ENCODE results near the gene L3MBTL4.
"Not testable (repeated sequence)": the region's sequence is repeated elsewhere in the genome, so short reads cannot be mapped to it uniquely, and the experiment has no call there.

Gene L3MBTL4

DNA sequence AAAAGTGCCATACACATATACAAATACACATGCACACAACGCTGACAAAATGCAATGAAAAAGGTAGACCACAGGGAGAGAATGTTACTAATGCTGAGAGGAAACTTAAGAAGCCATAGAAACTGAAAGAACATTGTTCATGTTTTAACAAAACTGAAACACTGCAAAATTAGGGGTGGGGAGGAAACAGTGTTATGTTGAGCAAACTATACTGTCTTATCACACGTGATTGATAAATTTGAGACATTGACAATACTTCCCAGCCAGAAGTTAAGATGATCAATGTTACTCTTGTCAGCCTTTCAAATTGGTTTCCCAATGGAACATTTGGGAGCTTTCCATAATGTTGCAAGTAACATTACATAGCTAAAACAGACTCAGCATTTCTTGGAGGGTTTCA is 165.5 kb downstream of the L3MBTL4 start:
- DNase-seq = no peak

DNA sequence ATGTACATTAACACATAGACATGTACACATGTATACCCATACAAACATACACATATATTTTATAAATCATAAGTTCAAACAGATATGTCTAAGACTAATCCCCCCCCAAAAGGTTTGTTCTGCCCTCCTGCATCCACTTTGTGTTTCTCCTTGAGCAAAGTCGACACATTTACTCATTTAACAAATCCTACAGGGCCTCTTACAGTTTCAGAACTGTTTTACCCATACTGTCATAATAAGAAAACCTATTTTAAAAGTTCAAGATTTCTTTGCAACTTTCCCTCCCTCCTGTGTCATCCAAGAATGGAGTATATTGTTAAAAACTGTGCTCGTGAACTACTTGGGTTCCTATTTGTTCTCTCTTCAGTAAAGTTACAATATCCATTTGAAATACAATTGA is 166.7 kb downstream of the L3MBTL4 start:
- DNase-seq = no peak

DNA sequence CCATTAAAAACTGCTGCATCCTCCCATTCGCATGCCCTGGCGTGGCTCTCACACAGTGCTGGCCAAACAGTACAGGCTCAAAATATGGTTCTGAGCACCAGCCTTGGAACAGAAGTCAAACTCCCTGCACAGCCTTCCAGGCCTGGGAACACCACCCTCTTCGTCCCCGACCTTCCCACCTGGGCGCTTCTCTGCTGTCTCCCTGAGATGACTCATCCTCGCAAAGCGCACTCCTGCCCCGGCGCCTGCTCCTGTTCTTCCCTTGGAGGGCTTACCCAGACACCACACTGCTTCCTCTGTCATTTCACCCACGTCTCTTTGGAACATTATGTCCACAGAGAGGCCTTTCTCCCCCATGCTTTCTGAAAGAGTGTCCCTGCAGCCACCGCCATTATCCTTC is 172.7 kb downstream of the L3MBTL4 start:
- DNase-seq = no peak

DNA sequence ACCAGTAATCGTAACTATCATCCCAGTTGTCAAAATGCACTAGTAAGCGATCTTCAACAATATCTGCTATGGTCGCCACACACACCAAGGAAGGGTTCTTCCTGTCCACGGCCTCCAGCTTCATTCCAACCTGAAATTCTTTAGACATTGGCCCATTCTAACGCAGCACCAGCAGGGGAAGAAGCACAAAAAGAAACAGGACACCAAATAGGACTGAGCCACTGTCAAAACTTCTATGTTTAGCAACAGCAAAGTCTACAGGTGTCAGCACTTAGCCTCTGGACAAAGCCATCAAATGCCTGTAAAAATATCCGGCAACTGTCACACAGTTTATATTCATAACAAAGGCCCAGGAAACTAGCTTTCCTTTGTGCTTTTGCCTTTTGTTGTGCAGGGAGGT is 175.0 kb downstream of the L3MBTL4 start:
- no peak for DNase-seq

DNA sequence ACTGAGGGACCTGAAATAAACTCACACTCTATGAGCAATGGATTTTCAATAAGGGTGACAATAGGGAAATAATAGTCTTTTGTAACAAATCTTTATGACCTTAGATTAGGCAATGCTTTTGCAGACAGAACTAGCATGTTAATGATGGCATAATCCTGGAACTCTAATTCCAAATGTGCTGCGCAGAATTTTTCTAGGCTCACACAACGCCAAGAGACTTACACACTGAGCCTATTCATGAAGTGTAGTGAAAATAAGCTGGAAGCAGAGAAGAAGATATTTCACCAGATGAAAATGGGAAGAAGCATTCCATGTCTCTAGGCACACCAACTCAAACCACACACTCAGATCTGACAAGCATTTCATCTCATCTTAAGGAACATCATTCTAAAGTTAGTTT is 178.5 kb downstream of the L3MBTL4 start:
- no peak for DNase-seq

DNA sequence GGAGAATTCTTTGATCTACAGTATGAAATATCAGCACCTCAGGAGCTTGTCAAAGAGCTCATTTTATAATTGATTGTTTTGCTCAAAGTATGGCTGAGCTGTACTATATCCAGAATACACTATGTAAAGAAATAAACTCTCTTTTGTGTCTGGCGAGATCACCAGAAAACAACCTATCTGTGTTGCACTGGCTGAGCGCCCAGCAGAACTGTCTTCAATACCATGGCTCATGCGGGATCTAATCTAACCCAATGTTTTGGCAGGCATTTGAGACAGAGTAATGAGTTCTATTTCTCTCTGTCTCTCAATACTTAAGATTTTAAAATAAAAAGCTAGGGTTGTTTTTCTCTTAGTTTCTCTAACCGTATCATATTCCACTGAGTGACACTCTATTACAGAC is 192.4 kb downstream of the L3MBTL4 start:
- DNase-seq = no peak

DNA sequence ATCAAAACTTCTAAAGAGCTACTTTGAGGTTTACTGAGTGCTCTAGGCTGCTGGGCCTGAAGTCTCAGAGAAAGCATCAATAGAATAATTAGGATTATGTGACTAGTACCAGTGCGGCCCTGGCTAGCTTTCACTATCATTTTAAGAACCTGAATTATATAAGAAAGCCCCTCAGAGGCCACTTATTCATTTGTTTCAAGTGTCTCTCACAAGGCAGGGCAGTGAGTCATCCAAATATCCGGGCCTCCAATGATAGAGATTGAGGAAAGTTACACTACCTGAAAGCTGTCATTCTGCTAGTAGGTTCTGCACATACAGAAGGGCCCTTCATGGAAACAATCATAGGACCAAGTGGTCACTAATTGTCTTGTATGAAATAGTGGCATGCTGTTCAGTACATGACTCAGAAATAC is 193.1 kb downstream of the L3MBTL4 start:
- no peak for DNase-seq

DNA sequence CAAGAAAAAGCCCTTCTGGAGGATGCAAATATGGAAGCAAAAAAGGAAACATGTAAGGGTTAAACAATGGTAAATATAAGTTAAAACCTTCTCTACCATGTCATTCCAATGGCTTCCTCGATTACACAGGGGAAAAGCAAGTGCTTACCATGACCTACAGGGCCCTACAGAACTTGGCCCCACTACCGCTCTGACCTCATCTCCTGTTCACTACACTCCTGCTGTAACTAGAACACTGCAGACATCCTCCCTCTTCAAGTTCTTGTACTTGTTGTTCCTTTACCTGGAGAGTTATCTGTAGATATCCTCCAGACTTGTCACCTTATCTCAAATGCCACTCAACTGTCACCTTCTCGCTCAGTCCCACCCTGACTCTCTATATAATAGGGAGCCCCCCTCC is 194.6 kb downstream of the L3MBTL4 start:
- DNase-seq = no peak

DNA sequence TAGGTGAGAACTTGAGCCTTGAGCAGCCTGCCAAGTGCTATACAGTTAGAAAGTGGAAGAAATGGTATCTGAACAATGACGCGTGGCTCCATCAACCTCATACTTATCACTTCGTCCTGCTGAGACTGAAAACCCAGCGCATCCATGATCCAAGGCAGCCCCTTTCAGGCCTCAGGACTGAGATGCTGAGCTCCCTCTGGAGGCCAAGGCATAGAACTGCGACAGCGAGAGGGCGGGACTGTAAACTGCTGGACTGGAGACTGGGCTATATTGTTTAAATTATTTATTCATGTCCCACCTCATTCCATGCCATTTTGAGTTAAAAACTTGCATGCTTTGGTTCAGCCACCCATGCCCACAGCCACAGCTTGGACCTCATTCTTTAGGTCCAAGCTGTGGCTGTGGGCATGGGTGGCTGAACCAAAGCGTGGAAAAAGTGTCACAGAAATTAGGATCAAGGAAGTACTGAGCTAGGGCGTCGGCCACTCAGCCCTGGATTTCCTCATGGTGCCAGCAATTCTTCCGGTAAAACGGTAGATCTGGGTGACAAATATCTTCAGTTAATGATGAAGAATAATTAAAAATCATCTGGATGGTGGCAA is 195.5 kb downstream of the L3MBTL4 start:
- peak; percentile 35 for DNase-seq

DNA sequence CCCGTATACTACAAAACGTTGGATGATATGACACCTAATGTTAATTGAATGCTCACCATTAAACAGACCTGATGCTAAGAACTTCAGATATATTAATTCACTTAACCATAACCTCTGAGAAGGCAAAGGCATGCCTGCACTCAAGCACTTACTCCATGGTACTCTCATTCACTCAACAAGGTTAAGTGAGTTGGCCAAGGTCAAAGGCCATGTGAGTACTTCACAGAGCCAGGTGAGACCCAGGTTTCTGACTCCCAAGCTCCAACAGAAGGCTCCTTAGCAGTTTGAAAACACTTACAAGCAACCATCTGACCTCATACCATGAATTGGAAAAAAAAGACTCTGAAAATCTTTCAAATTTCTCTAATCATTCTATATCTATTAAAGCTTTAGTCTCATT is 198.8 kb downstream of the L3MBTL4 start:
- DNase-seq = no peak

DNA sequence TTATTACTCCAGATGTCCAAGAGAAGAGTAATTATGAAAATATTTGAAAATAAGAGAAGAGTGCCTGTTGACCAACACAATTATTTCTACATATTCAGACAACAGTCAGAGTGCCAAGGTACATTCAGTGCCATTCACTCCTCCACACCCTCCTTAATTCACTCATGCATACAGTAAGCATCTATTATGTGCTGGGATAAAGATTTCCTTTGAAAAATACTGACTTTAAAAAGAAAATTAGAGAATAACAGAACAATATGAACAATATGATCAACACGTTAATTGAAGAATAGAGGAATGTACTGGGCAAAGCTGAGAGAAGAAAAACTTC is 203.6 kb downstream of the L3MBTL4 start:
- DNase-seq = no peak

DNA sequence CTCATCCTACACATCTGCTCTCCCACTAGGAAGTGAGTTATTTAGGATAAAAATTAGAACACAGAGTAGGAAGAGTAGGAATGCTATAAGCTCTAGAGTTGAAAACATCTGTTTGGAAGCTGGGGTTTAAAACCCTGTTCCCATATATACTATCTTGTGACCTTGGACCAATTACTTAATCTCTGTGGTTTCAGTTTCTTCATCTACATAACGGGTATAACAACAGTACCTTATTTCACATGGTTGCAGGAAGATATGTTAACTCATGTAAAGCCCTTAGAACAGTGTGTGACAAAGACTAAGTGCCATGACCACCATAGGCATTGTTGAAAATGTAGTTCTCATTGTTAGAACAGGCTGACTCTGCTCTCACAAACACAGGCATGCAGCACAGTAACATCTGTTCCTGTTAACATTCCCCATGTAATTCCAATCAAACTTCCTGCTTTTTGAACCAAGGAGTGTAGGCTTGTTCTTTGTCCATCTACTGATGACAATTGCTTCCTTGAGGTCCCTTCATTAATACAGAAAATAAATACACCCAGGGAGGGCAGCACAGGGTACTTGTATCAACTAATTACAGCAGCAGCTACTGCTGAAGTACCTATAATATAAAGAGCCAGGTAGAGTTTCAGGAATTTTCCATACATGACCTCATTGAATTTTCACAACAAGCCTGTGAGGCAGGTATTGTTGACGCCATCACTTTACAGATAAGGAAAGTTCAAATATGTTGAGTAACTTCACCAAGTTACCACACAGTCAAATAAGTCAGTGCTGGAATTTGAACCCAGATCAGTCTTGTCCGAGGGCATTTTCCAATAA is 204.2 kb downstream of the L3MBTL4 start:
- no peak for DNase-seq

DNA sequence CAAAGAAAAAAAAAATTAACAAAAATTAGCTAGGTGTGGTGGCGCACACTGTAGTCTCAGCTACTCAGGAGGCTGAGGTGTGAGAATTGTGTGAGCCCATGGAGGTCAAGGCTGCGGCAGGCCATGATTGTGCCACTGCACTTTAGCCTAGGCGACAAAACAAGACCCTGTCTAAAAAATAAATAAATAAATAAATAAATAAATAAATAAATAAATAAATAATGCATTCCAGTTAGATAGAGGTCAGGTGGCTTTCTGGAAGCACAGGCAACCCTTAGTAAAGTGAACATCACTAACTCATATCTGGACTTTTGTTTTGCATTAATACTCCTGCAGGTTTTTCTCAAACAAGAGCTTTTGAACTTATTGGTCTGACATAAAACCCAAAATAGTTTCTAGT is 206.8 kb downstream of the L3MBTL4 start:
- no peak for DNase-seq

DNA sequence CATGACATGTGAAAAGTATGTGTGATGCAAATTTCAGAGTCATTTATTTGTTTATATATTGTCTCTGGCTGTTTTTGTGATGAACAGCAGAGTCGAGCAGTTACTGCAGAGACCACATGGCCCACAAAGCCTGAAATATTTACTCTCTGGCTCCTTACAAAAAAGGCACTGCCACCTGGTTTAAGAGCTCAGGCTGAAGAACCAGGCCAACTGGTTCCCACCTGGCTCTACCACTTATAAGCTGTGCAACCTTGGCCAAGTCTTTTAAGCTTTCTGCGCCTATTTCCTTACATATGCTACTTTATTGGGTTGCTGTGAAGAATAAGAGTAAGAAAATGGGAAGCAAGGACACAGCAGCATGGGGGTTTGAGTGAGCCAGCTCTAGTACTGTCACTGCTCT is 207.6 kb downstream of the L3MBTL4 start:
- no peak for DNase-seq

DNA sequence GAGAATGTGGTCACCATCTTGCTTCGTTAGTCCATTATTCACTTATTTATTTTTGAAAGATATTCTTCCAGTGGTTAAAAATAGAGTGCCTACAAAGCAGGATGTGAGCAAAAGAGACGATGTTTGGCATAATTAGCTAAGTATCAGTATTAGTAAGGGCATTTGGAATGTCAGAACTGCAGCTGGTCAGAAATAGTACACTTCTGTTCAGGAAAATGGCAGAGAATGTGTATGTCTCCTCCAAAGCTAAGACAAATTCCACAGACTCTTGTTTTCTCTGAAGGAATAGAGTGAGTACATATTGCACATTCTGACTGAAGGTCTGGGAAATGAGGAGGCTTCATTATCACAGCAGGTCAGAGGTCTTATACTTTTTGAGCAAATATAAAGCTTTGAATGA is 209.0 kb downstream of the L3MBTL4 start:
- DNase-seq = no peak

DNA sequence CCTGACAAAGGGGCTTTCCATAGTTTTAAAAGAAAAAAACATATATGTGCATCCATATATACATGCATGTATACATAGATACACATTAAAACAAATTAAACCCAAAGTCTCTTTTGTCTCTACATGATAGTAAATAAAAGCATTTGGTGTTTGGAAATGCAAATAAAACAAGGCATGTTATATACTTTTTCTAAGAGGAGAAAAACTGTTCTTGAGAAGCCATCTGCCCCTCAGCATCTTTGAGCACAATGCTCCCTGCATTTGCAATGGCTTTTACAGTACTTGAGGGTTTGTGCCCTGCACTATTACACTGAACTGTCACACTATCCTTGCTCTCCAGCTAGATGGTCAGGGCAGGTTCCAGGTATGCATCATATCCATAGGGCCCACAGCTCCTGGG is 210.2 kb downstream of the L3MBTL4 start:
- DNase-seq = no peak

DNA sequence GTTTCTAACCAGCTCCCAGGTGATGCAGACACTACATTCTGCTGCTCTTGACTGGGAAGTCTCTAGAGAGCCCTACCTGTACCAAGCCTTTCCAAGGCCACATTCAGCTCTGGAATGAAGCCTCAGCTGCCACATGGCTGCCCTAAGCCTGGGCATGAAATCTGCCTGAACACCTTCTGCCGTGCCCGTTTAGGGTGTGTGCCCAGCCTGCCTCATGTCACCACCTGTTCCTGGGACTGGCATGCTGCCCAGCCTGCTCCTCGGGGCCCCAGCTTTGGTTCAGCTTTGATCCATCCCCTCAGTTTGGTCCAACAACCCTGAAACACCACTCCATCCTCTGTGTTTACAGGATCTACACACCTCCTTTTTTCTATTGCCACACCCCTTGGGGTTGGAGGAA is 210.9 kb downstream of the L3MBTL4 start:
- no peak for DNase-seq

DNA sequence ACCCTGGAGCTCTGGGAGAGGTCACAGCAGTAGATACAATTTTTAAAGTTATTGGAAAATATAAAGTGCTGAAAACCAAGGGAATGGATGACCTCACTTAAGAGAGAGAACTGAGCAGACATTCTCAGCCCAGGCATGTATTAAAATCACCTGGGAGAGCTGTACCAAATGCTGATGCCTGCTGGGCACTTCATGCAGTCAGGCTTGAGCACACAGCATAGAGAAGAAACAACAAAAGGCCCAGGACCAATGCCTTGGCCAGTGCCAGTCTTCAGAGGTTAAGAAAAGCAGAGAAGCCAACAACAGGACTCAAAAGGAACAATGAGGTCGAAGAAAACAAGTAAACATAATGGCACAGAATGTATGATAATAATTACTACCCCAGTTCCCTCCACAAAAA is 211.8 kb downstream of the L3MBTL4 start:
- DNase-seq = no peak

DNA sequence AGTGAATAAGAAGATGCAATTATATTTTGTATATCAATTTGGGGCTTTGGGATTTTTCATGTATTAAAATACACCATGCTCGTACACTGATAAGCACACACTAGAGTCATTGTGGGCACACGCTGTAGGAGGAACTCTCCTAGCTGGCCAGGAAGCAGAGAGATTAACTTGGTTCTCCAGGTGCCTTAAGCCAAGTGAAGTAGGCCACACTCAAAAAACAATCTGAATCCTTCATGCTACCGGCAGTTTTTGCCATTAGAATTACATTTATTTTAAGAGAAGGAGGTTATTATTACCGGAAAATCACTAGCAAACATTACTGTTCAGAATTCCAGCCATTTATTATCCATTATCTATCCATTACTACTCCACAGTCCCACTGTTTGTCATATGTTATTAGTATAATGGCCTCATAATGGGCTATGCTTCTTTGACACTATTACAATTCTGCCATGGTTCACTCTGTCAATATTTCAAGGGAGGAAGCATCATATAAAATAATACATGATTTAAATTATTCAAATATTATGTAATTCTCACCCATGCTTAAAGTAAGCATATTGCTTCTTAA is 214.4 kb downstream of the L3MBTL4 start:
- no peak for DNase-seq

DNA sequence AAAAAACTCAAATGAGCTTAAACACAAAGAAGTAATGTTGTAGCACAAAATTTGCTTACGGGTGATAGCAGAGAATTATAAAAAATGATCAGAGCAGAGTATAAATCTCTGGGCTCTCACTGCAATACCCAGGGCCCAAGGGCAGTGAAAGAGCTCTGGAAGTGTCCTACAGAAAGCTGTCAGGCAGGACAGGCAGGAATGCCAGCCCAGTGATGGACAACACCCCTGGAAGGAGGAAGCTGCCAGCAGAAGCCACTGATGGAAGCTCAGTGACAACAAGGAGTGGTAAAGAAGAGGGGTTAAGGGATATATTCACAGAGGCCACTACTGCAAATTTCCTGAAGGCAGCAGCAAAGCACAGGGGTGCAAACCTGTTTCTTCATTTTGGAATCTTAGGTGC is 214.9 kb downstream of the L3MBTL4 start:
- no peak for DNase-seq

DNA sequence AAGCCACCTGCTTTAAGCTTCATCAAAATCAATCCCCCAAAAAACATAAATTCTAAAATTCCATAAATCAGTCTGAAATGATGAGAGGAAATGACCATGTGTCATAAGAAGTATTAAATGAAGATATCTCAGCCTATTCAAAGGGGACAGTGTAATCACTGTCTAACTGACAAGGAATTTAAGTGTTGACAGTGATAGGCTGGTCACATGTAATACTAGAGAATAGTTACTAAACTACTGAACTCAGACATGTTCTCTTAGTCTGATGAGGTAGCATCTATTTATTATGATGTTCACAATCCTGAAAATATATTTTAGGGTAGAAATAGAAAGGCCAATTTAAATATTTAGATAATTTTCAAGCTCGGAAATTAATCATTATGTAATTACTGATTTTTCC is 216.1 kb downstream of the L3MBTL4 start:
- DNase-seq = no peak

DNA sequence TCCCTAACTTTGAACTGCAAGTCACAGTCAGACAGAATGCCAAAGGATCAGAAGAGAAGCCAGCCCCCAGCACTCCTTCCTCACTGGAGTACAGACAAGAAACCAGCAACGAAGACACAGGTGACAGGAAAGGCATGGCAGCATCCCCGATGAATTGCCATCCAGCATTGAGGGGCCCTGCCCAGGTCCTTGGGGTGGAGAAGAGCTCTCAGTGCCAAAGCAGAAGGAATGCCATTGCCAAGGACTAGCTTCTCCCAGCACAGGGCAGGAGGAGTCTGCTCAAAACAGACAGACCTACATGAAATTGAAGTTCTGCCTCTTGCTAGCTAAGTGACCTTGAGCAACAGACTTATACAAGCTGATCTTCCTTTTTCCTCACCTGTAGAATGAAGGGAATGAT is 220.1 kb downstream of the L3MBTL4 start:
- DNase-seq = no peak

DNA sequence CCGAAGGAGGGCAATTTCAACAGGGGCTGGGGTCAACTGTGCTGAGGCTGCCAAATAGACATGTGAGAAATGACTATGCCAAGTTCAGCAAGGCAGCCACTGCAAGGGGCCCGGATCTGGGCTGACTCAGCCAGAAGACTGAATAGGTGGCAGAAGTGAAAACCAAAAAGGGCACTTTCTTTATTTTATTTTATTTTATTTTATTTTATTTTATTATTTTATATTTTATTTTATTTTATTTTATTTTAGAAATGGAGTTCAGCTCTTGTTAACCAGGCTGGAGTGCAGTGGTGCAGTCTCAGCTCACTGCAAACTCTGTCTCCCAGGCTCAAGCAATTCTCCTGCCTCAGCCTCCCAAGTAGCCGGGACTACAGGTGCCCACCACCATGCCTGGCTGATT is 228.9 kb downstream of the L3MBTL4 start:
- DNase-seq = not testable (repeated sequence)

DNA sequence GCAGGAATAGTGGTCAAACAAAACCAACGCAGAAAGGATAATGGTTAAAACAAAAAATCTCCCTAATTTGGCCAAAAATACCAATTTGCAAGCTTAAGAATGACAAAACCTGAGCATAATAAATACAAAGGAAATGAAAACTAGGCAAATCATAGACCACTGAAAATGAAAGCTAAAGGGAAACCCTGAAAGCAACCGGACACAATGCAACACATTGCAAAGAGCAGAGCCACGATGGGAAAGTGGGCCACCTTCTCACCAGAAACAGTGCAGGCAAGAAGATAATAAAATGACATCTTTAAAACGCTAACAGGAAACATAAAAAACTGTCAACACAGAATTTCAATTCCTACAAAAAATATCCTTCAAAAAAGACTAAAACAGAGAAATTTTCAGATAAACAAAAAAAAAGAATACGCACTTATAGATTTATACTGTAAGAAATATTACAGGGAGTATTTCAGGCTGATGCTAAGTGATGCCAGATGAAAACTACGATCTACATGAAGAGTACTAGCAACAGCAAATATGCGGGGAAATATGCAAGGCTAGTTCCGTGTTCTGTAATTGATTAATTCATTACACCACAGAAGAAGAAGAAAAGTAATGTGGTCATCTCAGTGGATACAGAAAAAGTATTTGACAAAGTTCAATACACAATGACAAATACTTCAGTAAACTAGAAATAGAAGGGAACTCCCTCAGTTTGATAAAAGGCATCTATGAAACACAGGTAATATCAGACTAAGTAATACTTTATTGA is 239.5 kb downstream of the L3MBTL4 start:
- DNase-seq = no peak

Data from femur (tissue), 1 donor.